ENCODE measurements around the gene GREM2. TPM values are rescaled to one million over a fixed set of nuclear protein-coding genes. Genes with fewer than 3 reads are reported as not detected.

Gene GREM2
- total RNA-seq, 1 donor from 2014 or later = 3.7 TPM

DNA sequence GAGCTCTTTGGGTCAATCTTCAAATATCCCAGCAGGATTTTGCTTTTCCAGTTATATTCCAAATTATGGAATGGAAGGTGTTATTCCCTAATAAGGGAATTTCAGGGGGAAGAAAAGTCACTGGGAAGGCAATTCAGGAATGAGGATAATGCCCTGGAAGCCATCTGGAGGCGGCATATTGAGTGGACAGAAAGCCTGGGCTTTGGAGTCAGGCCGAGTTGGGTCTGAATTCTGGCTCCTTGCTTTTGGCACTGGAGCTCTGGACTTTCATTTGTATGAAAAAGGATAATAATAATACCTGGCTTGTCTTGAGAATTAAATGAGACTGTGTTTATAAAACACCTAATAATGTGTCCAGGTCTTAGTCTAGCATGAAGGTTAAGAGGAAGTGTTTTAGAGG is 16.5 kb downstream of the GREM2 start:
- TF ChIP-seq, protein P1, sequence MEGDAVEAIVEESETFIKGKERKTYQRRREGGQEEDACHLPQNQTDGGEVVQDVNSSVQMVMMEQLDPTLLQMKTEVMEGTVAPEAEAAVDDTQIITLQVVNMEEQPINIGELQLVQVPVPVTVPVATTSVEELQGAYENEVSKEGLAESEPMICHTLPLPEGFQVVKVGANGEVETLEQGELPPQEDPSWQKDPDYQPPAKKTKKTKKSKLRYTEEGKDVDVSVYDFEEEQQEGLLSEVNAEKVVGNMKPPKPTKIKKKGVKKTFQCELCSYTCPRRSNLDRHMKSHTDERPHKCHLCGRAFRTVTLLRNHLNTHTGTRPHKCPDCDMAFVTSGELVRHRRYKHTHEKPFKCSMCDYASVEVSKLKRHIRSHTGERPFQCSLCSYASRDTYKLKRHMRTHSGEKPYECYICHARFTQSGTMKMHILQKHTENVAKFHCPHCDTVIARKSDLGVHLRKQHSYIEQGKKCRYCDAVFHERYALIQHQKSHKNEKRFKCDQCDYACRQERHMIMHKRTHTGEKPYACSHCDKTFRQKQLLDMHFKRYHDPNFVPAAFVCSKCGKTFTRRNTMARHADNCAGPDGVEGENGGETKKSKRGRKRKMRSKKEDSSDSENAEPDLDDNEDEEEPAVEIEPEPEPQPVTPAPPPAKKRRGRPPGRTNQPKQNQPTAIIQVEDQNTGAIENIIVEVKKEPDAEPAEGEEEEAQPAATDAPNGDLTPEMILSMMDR (IDR thresholded peaks at IDR 0.05; ENCODE audit: partially characterized antibody, unreplicated experiment) = no peak
- Mint-ChIP-seq H3K27me3 (ENCODE audit: unreplicated experiment) (no peaks in the 10 kb centered on the region), H3K9me3 (ENCODE audit: unreplicated experiment) (no peaks in the 10 kb centered on the region), H3K36me3 (ENCODE audit: unreplicated experiment) (no peaks in the 10 kb centered on the region), H3K4me1 (ENCODE audit: low read depth, unreplicated experiment) (no peaks in the 10 kb centered on the region), H3K4me3 (ENCODE audit: unreplicated experiment) (no peak overlapping the region), H3K27ac (ENCODE audit: unreplicated experiment) (no peak overlapping the region)
- no peak for DNase-seq

DNA sequence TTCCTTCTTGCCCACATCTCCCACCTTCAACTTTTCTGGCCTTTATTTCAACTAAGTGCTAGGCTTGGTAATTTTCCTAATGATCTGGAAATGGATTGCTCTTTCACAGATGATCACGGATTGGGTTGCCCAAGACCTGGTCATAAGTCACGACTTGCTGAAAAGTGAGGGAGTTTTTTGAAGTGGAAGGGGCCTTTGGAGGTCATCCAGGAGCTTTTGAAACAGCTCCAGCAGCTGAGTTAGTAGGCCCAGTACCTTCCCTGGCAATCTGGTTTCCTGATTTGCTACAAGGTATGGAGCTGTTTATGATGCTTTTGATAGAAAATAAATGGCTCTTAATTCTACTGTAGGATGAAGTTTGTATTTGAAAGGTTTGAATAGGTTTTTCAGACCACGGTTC is 20.4 kb downstream of the GREM2 start:
- Mint-ChIP-seq H3K4me3 (ENCODE audit: unreplicated experiment) (no peak overlapping the region), H3K4me1 (ENCODE audit: low read depth, unreplicated experiment) (no peaks in the 10 kb centered on the region), H3K27ac (ENCODE audit: unreplicated experiment) (no peak overlapping the region), H3K27me3 (ENCODE audit: unreplicated experiment) (no peaks in the 10 kb centered on the region), H3K36me3 (ENCODE audit: unreplicated experiment) (no peaks in the 10 kb centered on the region), H3K9me3 (ENCODE audit: unreplicated experiment) (no peaks in the 10 kb centered on the region)
- TF ChIP-seq, protein P1 (IDR thresholded peaks at IDR 0.05; ENCODE audit: partially characterized antibody, unreplicated experiment) = no peak
- no peak for DNase-seq

DNA sequence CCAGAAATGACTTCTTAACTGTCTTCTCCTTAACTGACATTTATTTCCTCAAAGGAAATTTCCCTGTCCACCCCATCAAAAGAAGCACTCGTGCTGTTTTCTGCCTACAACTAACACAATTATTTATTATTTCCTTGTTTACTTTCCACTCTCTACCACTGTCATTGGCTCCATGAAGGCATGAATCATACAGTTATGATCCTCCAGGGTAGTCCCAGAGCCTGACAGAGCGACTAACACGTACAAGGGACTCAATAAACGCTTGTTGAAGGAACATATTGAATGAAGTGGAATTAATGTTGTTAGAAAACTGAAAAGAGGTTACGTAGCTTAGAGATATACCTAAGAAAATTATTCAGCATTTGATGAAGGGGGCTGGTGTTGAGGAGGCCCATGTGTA is 20.9 kb downstream of the GREM2 start:
- H3K27me3 Mint-ChIP-seq (ENCODE audit: unreplicated experiment) = no peaks in the 10 kb centered on the region
- H3K27ac Mint-ChIP-seq (ENCODE audit: unreplicated experiment) = no peak overlapping the region
- TF ChIP-seq, protein P1 (IDR thresholded peaks at IDR 0.05; ENCODE audit: partially characterized antibody, unreplicated experiment) = no peak
- no peaks in the 10 kb centered on the region for H3K36me3 Mint-ChIP-seq (ENCODE audit: unreplicated experiment)
- DNase-seq = no peak
- H3K4me3 Mint-ChIP-seq (ENCODE audit: unreplicated experiment) = no peak overlapping the region
- H3K4me1 Mint-ChIP-seq (ENCODE audit: low read depth, unreplicated experiment) = no peaks in the 10 kb centered on the region
- no peaks in the 10 kb centered on the region for H3K9me3 Mint-ChIP-seq (ENCODE audit: unreplicated experiment)

DNA sequence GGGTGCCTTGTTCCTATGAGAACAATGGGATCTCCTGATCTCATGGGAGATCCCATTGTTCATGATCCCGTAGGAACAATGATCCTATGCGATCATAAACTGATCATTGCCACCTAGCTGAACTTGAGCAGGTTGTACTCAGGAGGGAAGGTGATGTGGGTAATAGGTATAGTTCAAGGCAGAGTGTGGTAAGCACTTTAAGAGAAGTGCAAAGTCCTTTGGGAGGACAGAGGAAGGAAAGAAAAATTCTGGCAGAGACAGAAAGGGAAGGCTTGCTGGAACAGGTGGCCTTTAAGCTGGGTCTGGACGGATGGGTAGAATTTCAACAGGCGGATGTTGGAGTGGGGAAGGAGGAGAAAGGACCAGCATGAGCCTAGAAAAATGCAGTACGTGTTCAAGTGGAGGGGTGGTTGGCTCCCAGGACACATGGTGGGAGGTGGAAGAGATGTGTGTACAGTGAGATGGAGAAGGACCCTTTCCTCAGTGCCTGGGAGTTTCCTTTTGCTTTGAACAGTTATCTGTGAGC is 22.3 kb downstream of the GREM2 start:
- TF ChIP-seq, protein P1 (IDR thresholded peaks at IDR 0.05; ENCODE audit: partially characterized antibody, unreplicated experiment) = no peak
- no peak overlapping the region for H3K27ac Mint-ChIP-seq (ENCODE audit: unreplicated experiment)
- H3K4me3 Mint-ChIP-seq (ENCODE audit: unreplicated experiment) = no peak overlapping the region
- no peak for DNase-seq
- H3K9me3 Mint-ChIP-seq (ENCODE audit: unreplicated experiment) = no peaks in the 10 kb centered on the region
- no peaks in the 10 kb centered on the region for H3K36me3 Mint-ChIP-seq (ENCODE audit: unreplicated experiment)
- H3K27me3 Mint-ChIP-seq (ENCODE audit: unreplicated experiment) = no peaks in the 10 kb centered on the region
- H3K4me1 Mint-ChIP-seq (ENCODE audit: low read depth, unreplicated experiment) = no peaks in the 10 kb centered on the region

DNA sequence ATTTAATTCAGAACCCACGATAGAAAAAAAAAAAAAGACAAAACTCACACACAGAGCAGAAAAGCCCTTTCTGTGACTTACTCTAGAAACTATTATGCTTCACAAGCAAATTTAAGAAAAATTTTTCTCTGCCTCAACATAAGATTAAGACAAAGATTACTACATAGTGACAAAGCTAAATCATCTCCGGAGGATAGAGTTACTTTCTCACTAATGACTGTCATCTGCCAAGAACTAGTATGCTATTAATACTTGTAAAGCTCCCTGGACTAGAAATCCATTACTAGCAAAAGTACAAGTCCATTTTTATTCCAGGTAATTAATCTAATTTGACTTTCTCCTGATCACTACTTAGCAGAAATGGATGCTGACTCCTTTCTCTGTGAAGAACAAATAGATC is 25.9 kb downstream of the GREM2 start:
- no peak for DNase-seq
- H3K27ac Mint-ChIP-seq (ENCODE audit: unreplicated experiment) = no peak overlapping the region
- no peaks in the 10 kb centered on the region for H3K4me1 Mint-ChIP-seq (ENCODE audit: low read depth, unreplicated experiment)
- H3K9me3 Mint-ChIP-seq (ENCODE audit: unreplicated experiment) = no peaks in the 10 kb centered on the region
- H3K27me3 Mint-ChIP-seq (ENCODE audit: unreplicated experiment) = no peaks in the 10 kb centered on the region
- H3K36me3 Mint-ChIP-seq (ENCODE audit: unreplicated experiment) = no peaks in the 10 kb centered on the region
- TF ChIP-seq, protein P1 (IDR thresholded peaks at IDR 0.05; ENCODE audit: partially characterized antibody, unreplicated experiment) = no peak
- H3K4me3 Mint-ChIP-seq (ENCODE audit: unreplicated experiment) = no peak overlapping the region

Measured in glutamatergic neuron (in vitro differentiated cells).